ENCODE data around the gene PAX2.

The PAX2 gene

GRCh38 chr10:100805543-100806355, 60.4 kb downstream of the PAX2 start:
- no peak for DNase-seq
- no peaks in the 10 kb centered on the region for H3K9me3 ChIP-seq (ENCODE audit: control insufficient read depth, low read length)
- H3K27ac ChIP-seq (ENCODE audit: insufficient read depth, low read length, poor library complexity, severe bottlenecking) = no peak overlapping the region
- no peaks in the 10 kb centered on the region for H3K4me1 ChIP-seq (ENCODE audit: control insufficient read depth, insufficient read depth, low read length, poor library complexity, severe bottlenecking)
- H3K4me3 ChIP-seq (ENCODE audit: insufficient read depth, low read depth, low read length, poor library complexity, severe bottlenecking) = no peak overlapping the region
- peaks cover 7% of the 10 kb centered on the region for H3K27me3 ChIP-seq (replicated peaks; ENCODE audit: control insufficient read depth, insufficient read depth, low read length, poor library complexity, severe bottlenecking)
- no peaks in the 10 kb centered on the region for H3K36me3 ChIP-seq (ENCODE audit: control insufficient read depth, insufficient read depth, low read length)

- peaks cover 7% of the 10 kb centered on the region for H3K27me3 ChIP-seq (replicated peaks; ENCODE audit: control insufficient read depth, insufficient read depth, low read length, poor library complexity, severe bottlenecking)
These were observed 60.9 kb downstream of the PAX2 start for GRCh38 chr10:100806356-100806645.

GRCh38 chr10:100807241-100807951, 62.0 kb downstream of the PAX2 start:
- H3K9me3 ChIP-seq (ENCODE audit: control insufficient read depth, low read length) = no peaks in the 10 kb centered on the region
- H3K36me3 ChIP-seq (ENCODE audit: control insufficient read depth, insufficient read depth, low read length) = no peaks in the 10 kb centered on the region
- H3K27me3 ChIP-seq (replicated peaks; ENCODE audit: control insufficient read depth, insufficient read depth, low read length, poor library complexity, severe bottlenecking) = peaks cover 9% of the 10 kb centered on the region

More at GRCh38 chr10:100806356-100806645, 60.9 kb downstream of the PAX2 start:
- Histone ChIP-seq H3K4me3 (ENCODE audit: insufficient read depth, low read depth, low read length, poor library complexity, severe bottlenecking) (no peak overlapping the region), H3K36me3 (ENCODE audit: control insufficient read depth, insufficient read depth, low read length) (no peaks in the 10 kb centered on the region), H3K27ac (ENCODE audit: insufficient read depth, low read length, poor library complexity, severe bottlenecking) (no peak overlapping the region), H3K9me3 (ENCODE audit: control insufficient read depth, low read length) (no peaks in the 10 kb centered on the region), H3K4me1 (ENCODE audit: control insufficient read depth, insufficient read depth, low read length, poor library complexity, severe bottlenecking) (no peaks in the 10 kb centered on the region)
- no peak for DNase-seq

GRCh38 chr10:100808876-100809275, 63.5 kb downstream of the PAX2 start:
- peaks cover 17% of the 10 kb centered on the region for H3K27me3 ChIP-seq (replicated peaks; ENCODE audit: control insufficient read depth, insufficient read depth, low read length, poor library complexity, severe bottlenecking)

More at GRCh38 chr10:100807241-100807951, 62.0 kb downstream of the PAX2 start:
- H3K4me3 ChIP-seq (ENCODE audit: insufficient read depth, low read depth, low read length, poor library complexity, severe bottlenecking) = no peak overlapping the region
- no peak overlapping the region for H3K27ac ChIP-seq (ENCODE audit: insufficient read depth, low read length, poor library complexity, severe bottlenecking)
- DNase-seq = no peak
- no peaks in the 10 kb centered on the region for H3K4me1 ChIP-seq (ENCODE audit: control insufficient read depth, insufficient read depth, low read length, poor library complexity, severe bottlenecking)

GRCh38 chr10:100810091-100810834, 64.9 kb downstream of the PAX2 start:
- Histone ChIP-seq H3K4me3 (ENCODE audit: insufficient read depth, low read depth, low read length, poor library complexity, severe bottlenecking) (no peak overlapping the region), H3K27ac (ENCODE audit: insufficient read depth, low read length, poor library complexity, severe bottlenecking) (no peak overlapping the region), H3K27me3 (replicated peaks; ENCODE audit: control insufficient read depth, insufficient read depth, low read length, poor library complexity, severe bottlenecking) (peaks cover 21% of the 10 kb centered on the region), H3K4me1 (ENCODE audit: control insufficient read depth, insufficient read depth, low read length, poor library complexity, severe bottlenecking) (no peaks in the 10 kb centered on the region), H3K9me3 (ENCODE audit: control insufficient read depth, low read length) (no peaks in the 10 kb centered on the region), H3K36me3 (ENCODE audit: control insufficient read depth, insufficient read depth, low read length) (no peaks in the 10 kb centered on the region)
- DNase-seq = no peak

More at GRCh38 chr10:100808876-100809275, 63.5 kb downstream of the PAX2 start:
- H3K4me1 ChIP-seq (ENCODE audit: control insufficient read depth, insufficient read depth, low read length, poor library complexity, severe bottlenecking) = no peaks in the 10 kb centered on the region
- no peaks in the 10 kb centered on the region for H3K36me3 ChIP-seq (ENCODE audit: control insufficient read depth, insufficient read depth, low read length)
- no peaks in the 10 kb centered on the region for H3K9me3 ChIP-seq (ENCODE audit: control insufficient read depth, low read length)
- no peak for DNase-seq
- H3K27ac ChIP-seq (ENCODE audit: insufficient read depth, low read length, poor library complexity, severe bottlenecking) = no peak overlapping the region
- no peak overlapping the region for H3K4me3 ChIP-seq (ENCODE audit: insufficient read depth, low read depth, low read length, poor library complexity, severe bottlenecking)

GRCh38 chr10:100810835-100811116, 65.4 kb downstream of the PAX2 start:
- Histone ChIP-seq H3K27ac (ENCODE audit: insufficient read depth, low read length, poor library complexity, severe bottlenecking) (no peak overlapping the region), H3K4me3 (ENCODE audit: insufficient read depth, low read depth, low read length, poor library complexity, severe bottlenecking) (no peak overlapping the region), H3K27me3 (replicated peaks; ENCODE audit: control insufficient read depth, insufficient read depth, low read length, poor library complexity, severe bottlenecking) (peaks cover 24% of the 10 kb centered on the region), H3K4me1 (ENCODE audit: control insufficient read depth, insufficient read depth, low read length, poor library complexity, severe bottlenecking) (no peaks in the 10 kb centered on the region), H3K9me3 (ENCODE audit: control insufficient read depth, low read length) (no peaks in the 10 kb centered on the region), H3K36me3 (ENCODE audit: control insufficient read depth, insufficient read depth, low read length) (no peaks in the 10 kb centered on the region)
- no peak for DNase-seq

GRCh38 chr10:100811261-100811660, 65.9 kb downstream of the PAX2 start:
- Histone ChIP-seq H3K4me1 (ENCODE audit: control insufficient read depth, insufficient read depth, low read length, poor library complexity, severe bottlenecking) (no peaks in the 10 kb centered on the region), H3K9me3 (ENCODE audit: control insufficient read depth, low read length) (no peaks in the 10 kb centered on the region), H3K36me3 (ENCODE audit: control insufficient read depth, insufficient read depth, low read length) (no peaks in the 10 kb centered on the region), H3K4me3 (ENCODE audit: insufficient read depth, low read depth, low read length, poor library complexity, severe bottlenecking) (no peak overlapping the region), H3K27ac (ENCODE audit: insufficient read depth, low read length, poor library complexity, severe bottlenecking) (no peak overlapping the region), H3K27me3 (replicated peaks; ENCODE audit: control insufficient read depth, insufficient read depth, low read length, poor library complexity, severe bottlenecking) (peaks cover 24% of the 10 kb centered on the region)
- DNase-seq = no peak

GRCh38 chr10:100811752-100812750, 66.7 kb downstream of the PAX2 start:
- Histone ChIP-seq H3K4me1 (ENCODE audit: control insufficient read depth, insufficient read depth, low read length, poor library complexity, severe bottlenecking) (no peaks in the 10 kb centered on the region), H3K27me3 (replicated peaks; ENCODE audit: control insufficient read depth, insufficient read depth, low read length, poor library complexity, severe bottlenecking) (peaks cover 32% of the 10 kb centered on the region), H3K36me3 (ENCODE audit: control insufficient read depth, insufficient read depth, low read length) (no peaks in the 10 kb centered on the region), H3K4me3 (ENCODE audit: insufficient read depth, low read depth, low read length, poor library complexity, severe bottlenecking) (no peak overlapping the region), H3K27ac (ENCODE audit: insufficient read depth, low read length, poor library complexity, severe bottlenecking) (no peak overlapping the region), H3K9me3 (ENCODE audit: control insufficient read depth, low read length) (no peaks in the 10 kb centered on the region)
- no peak for DNase-seq

GRCh38 chr10:100812978-100813377, 67.6 kb downstream of the PAX2 start:
- peaks cover 36% of the 10 kb centered on the region for H3K27me3 ChIP-seq (replicated peaks; ENCODE audit: control insufficient read depth, insufficient read depth, low read length, poor library complexity, severe bottlenecking)
- no peak for DNase-seq
- H3K4me3 ChIP-seq (ENCODE audit: insufficient read depth, low read depth, low read length, poor library complexity, severe bottlenecking) = no peak overlapping the region
- no peak overlapping the region for H3K27ac ChIP-seq (ENCODE audit: insufficient read depth, low read length, poor library complexity, severe bottlenecking)
- H3K9me3 ChIP-seq (ENCODE audit: control insufficient read depth, low read length) = no peaks in the 10 kb centered on the region
- no peaks in the 10 kb centered on the region for H3K36me3 ChIP-seq (ENCODE audit: control insufficient read depth, insufficient read depth, low read length)
- no peaks in the 10 kb centered on the region for H3K4me1 ChIP-seq (ENCODE audit: control insufficient read depth, insufficient read depth, low read length, poor library complexity, severe bottlenecking)
